NCI-H128 (cell line): Measurements from ENCODE around the gene HAPLN1.
"Not testable (repeated sequence)": the region's sequence is repeated elsewhere in the genome, so short reads cannot be mapped to it uniquely, and the experiment has no call there.

Experiments
- DNase-seq: peaks from one replicate; lab custom pipeline; 2025; ENCODE audit not compliant: unreplicated experiment; lab: John Stamatoyannopoulos, UW

The HAPLN1 gene

DNA sequence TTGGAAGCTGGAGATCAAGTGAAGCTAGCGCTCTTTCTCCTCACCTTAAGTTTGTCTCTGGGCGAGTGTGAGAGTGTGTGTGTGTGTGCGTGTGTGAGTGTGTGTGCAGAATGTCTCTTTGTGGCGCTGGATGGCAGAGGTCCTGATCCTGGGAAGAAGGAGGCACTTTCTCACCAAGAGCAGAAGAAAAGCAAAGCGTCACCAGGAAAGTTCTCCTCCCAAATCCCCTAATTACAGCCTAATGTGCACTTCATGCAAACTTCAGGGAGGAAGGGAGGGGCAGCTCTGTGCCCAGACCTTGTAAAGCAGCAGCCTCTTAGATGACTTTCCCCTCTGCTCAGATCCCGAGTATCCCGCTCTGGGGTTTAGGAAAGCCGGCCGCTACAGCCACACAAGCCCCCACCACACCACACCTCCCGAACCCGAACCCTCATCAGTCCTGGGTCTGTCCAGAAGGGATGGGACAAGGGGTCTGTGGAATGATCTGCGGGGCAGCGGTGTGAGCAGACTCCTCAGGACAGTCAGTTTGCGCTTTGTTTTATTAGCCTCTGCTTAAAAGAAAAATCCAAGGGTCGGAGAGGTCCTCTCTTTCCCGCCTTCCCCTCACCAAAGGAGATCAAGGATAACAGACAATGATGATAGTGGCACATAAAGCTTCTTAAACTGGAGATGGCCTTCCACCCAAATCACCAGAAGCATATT is at the start of gene HAPLN1:
Gene HAPLN1, minus strand, starts transcription at position 20 of the 702 bp plus-strand sequence. CDS start 47,332 bp downstream, outside the sequence.
- no peak for DNase-seq

DNA sequence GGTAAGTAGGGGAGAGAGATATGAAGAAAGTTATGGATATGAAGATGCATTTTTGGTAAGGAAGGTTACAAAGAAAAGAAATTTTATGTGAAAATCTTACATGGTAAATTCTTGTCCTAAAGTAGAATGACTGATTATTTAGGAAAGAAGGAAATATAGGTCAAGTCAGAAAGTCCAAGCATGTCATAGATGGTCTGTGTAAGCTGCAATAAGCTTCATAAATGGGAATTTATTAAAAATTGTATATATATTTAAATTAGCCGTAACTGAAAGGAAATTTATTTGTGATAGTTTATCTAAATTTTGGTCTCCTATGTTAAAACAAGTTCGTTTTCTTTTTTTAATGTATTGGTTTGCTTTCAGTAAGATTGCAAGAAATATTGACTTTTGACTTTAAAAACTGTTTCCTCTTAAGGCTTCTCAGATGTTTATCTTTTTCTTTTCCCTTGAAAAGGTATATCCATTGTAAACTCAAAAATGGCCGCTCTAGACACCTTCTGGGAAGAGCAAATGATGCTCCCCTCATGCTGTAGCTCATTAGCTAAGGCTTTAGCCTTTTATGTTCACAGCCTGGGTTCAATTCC is 46.8 kb upstream of the HAPLN1 start:
- DNase-seq, result no peak

DNA sequence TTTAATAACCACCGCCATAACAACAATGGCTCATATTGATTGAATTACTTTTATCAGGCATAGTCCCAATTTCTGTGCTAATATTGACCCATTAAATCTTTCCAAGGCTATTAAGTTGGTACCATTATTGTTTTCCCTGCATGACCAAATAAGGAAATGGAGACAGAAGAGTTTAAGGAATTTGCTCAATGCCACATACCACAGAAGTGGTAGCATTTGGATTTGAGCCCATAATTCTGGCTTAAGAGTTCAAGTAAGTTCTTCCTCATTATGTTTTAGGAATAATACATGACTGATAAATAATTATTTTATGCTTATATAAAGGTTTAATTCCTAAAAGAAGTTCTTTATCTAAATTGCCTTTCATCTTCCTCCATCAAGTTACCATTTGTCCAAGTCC is 43.4 kb upstream of the HAPLN1 start:
- DNase-seq, result no peak

DNA sequence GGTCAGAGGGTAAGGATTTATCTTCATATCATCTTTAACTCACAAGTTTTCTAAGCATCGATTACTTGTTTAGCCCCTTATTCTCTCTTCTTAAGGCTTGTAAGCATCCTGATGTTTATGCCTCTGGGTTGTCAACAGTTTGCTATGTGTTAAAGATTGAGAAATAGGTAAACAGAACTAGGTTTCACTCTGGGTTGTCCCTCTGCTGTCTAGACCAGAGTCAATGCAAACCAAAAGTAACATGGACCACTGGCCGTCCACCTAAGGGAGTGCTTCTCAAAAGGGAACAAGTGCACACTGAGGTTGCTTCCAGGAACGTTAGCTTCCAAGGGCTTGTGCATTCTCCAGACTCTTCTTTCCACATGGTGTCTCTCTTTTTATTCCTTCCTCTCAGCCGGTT is 39.9 kb upstream of the HAPLN1 start:
- DNase-seq, result no peak

DNA sequence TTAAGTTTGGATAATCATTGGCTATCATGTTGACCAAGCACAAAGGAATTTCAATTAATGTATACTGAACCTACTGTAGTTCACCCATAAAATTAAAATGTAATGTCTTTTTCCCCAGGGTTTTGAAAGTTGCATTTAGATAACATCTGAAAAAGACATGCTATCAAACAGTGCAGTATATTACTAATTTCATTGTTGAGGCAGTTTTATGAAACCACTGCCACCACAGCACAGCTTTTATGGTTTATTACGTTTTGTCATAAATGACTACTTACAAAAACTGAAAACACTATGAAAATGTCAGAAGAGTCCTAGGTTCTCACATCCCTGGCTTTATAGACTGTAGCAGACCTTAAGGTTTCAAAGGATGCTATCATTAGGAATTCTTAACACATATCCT is 32.0 kb upstream of the HAPLN1 start:
- no peak for DNase-seq

DNA sequence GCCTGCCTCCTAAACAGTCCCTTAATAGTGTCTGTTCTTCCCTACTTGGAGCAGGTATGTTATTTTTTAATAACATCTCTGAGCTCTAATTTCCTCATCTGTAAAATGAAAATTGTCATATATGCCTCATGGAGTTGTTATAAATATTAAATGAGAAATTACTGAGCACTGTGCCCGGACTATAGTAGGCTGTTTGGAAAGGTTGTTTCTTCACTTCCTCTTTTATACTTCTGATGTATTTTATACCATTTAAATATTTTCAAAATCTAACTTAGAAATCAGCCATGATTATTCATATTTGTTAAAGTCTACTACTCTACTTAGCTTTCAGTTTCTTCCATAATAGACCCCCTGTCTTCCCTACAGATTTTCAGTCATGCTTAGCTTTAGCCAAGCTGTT is 30.5 kb upstream of the HAPLN1 start:
- DNase-seq, result no peak

DNA sequence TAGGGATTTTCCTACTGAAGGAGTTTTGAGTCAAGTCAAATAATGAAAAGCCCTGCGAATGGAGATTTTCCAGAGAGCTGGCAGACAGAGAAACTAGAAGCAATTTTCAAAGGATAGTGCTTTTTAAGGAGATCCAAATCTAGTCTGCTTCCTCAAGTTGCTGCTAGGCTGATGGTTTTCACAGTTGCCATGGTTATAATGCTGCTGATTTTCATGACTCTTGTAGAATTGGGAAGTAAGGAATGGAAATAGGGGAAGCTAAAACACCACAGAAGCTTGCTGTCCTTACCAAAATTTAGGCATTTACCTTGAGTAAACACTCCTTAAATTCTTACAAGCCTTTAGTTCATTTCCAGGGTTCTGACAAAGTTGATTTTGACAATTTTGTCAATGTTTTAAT is 30.1 kb upstream of the HAPLN1 start:
- DNase-seq, result no peak

DNA sequence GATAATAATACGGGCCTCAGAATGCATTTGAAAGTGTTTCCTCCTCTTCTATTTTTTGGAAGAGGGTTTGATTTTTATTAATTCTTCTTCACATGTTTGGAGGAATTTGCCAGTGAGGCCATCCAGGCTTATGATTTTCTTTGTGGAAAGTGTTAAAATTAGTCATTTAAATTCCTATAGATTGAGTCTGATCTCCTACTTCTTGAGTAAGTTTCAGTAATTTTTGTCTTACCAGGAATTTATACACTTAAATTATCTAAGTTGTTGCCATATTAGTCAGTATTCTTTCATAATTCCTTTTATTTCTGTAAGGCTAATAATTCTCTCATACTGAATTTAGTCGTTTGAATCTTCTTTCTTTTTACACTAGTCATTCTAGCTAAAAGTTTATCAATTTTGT is 25.2 kb upstream of the HAPLN1 start:
- no peak for DNase-seq

DNA sequence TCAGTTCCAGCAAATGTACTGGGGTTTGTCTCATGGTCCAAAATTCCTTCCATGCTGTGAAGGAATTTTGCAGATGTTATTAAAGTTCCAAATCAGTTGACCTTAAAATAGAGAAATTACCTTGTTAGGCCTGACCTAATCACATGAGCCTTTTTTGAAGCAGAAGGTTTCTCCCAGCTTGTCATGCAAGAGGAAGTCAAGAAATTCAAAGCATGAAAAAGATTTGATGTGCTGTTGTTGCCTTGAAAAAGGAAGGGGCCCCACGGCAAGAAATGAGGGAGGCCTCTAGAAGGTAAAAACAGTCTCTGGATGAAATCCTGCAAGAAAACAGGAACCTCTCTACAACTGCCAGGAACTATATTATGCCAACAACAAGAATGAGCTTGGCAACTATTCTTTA is 24.2 kb upstream of the HAPLN1 start:
- no peak for DNase-seq

DNA sequence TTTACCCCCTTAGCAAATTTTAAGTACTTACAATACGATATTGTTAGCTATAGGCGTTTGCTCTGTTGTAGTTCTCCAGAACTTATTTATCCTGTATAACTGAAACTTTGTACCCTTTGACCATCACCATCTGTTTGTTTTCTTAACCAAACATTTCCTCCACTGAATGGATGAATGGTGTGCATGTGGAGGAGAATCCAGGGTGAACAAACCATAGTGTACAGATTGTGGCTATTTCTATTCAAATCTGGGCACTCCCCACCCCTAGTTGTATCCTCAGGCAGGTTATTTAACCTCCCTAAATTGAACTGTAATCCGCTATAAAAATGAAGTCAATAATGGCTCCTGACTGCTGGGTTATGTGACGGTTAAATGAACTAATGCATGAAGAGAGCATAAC is 21.4 kb upstream of the HAPLN1 start:
- no peak for DNase-seq

DNA sequence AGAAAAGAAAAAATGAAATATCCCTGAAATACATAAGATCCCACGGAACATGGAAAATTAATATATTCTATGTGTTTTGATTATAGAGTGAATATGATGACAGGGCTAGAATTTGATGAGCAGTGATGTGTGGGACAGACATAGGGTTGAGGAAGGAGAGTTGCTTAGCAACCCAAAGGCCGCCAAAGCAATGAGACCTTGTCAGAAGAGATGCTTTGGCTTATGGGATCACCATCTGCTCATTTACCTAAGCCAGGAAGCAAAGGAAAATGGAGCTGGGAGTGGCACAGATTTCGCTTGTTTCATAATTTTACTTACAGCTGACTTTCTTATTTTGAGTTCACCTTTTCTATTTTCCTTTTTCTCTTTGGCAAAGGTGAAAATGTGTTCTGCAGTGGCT is 20.9 kb upstream of the HAPLN1 start:
- no peak for DNase-seq

DNA sequence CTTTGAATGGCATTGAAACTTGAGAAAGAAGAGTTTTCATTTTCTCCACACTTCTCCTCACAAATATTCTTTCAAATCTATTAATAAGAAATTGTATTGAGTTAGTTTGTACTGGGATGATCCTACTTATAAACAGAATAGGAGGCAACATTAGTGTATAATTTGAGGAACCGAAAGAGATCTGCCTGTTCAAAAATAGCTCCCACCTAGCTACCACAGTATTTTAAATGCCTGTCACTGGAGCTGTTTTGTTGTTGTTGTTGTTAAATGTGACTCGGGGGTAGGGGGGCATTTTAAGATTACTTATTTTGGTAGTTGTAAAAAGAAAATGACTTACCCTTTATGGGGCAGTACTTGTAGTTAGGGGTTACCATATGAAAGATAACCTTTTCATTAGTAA is 20.1 kb upstream of the HAPLN1 start:
- DNase-seq, result no peak

DNA sequence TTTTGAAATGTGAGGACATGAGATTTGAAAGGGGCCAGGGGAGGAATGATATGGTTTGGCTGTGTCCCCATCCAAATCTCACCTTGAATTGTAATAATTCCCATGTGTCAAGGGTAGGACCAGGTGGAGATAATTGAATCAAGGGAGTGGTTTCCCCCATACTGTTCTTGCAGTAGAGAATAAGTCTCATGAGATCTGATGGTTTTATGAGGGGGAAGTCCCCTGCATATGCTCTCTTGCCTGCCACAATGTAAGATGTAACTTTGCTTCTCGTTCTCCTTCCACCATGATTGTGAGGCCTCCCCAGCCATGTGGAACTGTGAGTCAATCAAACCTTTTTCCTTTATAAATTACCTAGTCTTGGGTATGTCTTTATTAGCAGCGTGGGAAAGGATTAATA is 15.5 kb upstream of the HAPLN1 start:
- DNase-seq, result not testable (repeated sequence)

DNA sequence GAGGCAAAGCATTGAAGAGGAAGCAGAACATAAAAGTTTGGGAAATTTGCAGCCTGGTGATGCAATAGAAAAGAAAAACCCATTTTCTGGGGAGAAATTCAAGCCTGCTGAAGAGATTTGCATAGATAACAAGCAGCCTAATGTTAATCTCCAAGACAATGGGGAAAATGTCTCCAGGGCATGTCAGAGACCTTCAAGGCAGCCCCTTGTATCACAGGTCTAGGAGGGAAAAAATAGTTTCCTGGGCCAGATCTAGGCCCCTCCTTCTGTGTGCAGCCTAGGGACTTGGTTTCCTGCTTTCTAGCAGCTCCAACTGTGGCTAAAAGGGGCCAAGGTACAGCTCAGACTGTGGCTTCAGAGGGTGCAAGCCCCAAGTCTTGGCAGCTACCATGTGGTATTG is 14.4 kb upstream of the HAPLN1 start:
- DNase-seq, result not testable (repeated sequence)

DNA sequence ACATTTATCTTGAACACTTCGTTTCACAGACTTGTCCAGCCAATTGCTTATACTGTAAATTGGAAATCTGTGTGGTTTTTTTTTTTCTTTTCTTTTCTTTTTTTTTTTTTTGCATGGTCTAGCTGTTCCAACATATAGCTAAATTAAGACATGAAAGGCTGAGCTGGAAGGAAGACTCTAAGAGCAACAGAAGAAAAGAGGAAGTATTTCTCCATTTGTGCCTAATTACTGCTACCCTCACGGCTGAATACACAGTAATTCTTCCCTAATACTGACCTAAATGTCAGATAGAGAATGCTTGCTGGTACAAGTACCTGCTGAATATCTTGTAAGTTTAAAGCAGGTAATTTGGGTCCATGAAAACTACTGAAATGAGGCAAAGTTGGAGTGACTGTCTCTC is 11.0 kb upstream of the HAPLN1 start:
- no peak for DNase-seq

DNA sequence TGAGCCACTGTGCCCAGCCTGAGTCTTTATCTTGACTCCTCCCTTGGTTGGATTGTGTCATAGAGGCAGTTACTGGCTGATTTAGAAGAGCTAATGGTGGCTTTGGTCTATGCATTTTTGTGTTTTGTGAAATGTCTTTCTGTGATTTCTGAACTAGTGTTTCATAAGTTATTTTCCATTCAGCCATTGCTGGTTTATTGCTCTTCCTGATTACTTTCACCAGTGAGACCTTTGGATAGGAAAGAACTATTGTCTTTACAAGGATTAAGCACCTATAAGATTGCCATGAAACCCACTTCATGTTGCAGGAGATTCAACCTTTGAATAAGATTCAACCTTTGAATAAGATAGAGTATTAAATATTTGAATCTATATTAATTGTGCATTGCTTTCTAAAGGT is 8.7 kb upstream of the HAPLN1 start:
- no peak for DNase-seq

DNA sequence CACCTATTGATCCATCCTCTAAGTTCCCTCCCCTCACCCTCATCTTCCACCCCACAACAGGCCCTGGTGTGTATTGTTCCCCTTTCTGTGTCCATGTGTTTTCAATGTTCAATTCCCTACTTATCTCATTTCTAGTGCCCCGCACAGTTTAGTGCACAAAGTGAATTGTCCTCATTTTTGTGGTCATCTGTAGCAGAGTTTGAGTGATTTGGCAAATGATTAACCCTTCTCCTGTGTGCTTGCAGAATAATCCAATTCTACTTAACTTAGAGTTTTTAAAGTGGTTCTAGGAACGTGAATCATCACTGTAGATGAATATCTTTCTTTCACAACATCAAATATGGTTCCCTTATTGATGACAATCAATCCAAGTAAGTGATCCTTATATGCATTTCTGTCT is 6.3 kb upstream of the HAPLN1 start:
- DNase-seq, result no peak

DNA sequence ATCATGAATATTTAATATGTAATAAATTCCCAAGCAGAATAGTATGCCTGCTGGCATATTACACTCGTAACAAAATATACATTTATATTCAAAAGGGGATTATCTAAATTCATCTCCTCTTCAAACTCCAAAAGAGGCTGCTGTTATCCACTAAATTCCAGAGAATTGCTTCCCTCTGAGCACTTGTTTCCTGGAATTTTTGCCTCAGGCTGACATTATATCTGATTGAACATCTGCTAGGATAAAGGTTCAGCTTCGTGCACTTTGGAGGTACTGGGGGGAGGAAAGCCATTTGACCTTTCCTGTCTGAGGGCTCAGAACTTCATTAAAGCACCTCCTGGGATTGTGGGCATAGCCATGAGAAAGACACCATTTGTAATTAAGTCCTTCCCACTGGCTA is 4.3 kb upstream of the HAPLN1 start:
- no peak for DNase-seq

DNA sequence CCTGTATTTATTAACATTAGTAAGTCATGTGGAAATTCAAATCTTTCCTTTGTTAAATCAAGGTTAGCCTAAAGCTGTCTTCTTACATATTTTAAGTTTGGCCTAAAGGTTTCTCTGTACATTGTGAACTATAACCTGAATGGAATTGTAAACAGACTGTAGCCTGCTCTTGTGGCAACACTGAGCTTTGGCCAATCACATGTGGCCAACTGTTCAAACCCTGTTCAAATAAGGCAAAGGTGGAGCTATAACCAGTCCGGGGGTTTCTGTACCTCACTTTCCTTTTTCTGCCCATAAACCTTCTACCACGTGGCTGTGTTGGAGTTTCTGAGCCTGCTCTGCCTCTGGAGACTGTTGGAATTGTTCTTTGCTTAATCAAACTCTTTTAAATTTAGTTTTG is 3.3 kb upstream of the HAPLN1 start:
- no peak for DNase-seq

DNA sequence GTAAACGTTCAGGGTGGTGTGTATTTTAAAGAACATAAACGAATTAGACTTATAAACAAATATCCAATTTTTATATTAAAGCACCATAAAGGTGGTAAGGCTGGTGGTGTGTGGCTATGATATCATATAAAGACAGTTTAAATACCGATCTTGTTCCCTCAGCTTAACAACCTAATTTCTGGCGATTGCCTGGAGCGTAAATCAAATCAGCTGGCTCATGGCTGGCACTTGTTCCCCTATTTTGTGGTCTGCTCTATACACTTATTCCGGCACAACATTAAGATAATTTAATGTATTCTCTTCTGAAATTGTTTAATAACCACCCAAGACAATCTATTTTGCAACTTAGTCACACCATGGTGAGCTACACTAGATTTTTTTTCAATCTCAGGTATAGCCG is 2.4 kb upstream of the HAPLN1 start:
- DNase-seq, result no peak

DNA sequence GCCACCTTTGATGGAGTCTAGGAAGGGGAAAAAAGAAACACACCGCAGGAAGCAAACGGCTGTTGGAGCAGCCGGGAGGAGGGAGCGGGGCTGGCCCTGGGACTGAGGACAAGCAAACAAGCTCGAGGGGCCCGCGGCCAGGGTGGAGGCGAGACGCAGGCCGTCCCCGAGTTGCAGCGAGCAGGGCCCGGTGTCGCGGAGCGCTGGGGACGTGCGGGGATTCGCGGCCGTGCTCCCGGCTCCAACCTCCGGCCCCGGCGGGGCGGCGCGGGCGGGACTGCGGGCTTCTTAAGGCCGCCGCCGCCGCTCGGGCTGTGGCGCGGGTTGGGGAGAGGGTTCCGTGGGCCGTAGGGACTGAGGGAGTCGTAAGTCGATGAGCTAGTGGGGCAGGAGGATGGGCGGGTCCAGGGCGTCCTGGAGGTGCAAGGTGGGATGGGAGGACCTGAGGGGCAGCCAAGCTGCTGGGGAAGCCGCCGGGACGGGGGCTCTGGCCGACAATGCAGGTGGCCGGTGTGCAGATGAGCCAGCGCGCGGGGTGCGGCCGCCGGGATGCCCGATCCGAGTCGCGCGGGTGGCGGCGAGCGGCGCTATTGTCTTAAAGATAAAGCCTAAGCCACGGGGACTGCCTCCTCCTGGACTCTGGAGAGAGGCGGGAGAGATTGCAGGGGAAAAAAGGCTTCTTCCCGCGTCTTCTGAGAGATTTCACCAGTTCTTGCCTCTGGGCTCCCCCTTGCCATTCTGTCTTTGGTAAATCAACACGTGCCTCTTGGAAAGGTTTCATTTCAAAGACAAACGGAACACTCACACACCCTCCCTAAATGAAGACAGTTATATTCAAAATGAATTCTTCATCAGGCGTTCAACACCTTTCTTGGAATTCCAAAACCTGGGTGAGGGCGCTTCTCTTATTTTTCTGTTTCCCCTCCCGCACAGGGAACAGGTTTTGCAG is 1.6 kb upstream of the HAPLN1 start:
- DNase-seq, result no peak

DNA sequence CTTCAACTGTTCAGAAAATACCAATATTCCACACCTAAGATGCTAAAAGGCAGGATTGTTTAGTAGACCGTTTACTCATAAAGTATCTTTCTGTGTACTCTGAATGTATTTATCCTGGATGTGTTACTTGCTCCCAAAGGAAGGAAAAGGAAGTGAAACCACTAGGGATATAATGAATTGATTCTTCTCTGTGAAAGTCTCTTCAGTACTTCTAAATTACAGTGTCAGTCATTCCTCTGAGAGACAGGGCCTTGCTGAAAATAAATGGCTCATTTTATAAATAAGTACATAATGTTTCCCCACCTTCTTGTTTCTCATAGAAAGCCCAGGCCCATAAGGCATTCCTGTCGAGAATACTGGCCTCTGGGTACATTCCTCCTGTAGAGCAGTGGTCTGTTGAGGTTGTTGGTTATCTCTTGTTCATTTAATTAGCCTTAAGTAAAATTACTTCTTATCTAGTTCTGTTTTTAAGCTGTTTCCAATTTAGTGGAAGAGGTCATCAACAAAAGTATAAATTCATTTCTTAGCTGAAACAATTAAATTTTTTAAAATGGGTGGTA is 1.6 kb downstream of the HAPLN1 start:
- DNase-seq, result no peak
